HCT116 (cell line): ENCODE results near the gene SLX9. TPM values are rescaled to one million over a fixed set of nuclear protein-coding genes. Genes with fewer than 3 reads are reported as not detected.

ENCODE experiments used
- ATAC-seq: fragments of 200-7000 bp; cut with Tn5 transposase; 2 replicates; pipeline ENCODE4 v1.9.1; 2020; ENCODE audit warnings: mild to moderate bottlenecking, moderate library complexity
- BruUV-seq: library from RNA; stranded (reverse); fragments of 400-500 nt; replicated peaks from 2 replicates; lab custom pipeline; 2021; lab: Mats Ljungman, UMichigan
- CTCF ChIA-PET: fragments of 300-600 bp; sonication (Branson Sonifier 250); formaldehyde crosslinking; loops from one replicate; lab custom pipeline; 2021; ENCODE audit warnings: antibody characterized with exemption; lab: Charles Lee
- POLR2A ChIA-PET: fragments of 300-600, 350-600 bp; sonication (Branson Sonifier 250); formaldehyde crosslinking; loops from one replicate; lab custom pipeline; 2021; ENCODE audit warnings: antibody characterized with exemption; lab: Charles Lee
- RAD21 ChIA-PET, 2 experiments: fragments of 300-600 bp; sonication (Branson Sonifier 250); formaldehyde crosslinking; loops; one replicate each; lab custom pipeline; 2023; ENCODE audit warnings: low total read pairs in 2 of 2; ENCODE audit not compliant: uncharacterized antibody in 2 of 2, unreplicated experiment in 2 of 2, low non-redundant PET in 1 of 2; lab: Charles Lee
- DNase-seq: peaks from one replicate; pipeline ENCODE4 v3.0.0-alpha.2; 2010; ENCODE audit warnings: low read depth, low spot score
- H2AFZ ChIP-seq: fragments of 200-600 bp; shearing (Covaris generic), sonication (generic); 2 replicates; pipeline ENCODE4 v1.6.1; 2017; ENCODE audit warnings: low read depth, mixed run types, mixed read lengths, antibody characterized with exemption, low read length; ENCODE audit not compliant: poor library complexity, severe bottlenecking
- H3K27ac ChIP-seq: 2 replicates; pipeline ENCODE4 v1.5.1; 2012; ENCODE audit warnings: low read depth, low read length
- H3K27me3 ChIP-seq: fragments of 200-600 bp; sonication (generic); 2 replicates; pipeline ENCODE4 v1.6.1; 2016; ENCODE audit warnings: mixed run types, low read length, mixed read lengths; ENCODE audit not compliant: insufficient read depth
- H3K36me3 ChIP-seq, 2 experiments: fragments of 200-500 bp in 1 of 2; fragments of 200-600 bp in 1 of 2; sonication (Bioruptor generic) in 1 of 2; sonication (generic) in 1 of 2; 2 replicates each; pipeline versions ENCODE4 v1.5.1 to v1.6.1; 2014 to 2016; ENCODE audit warnings: low read length in 2 of 2, inconsistent platforms in 1 of 2, mixed read lengths in 1 of 2, mixed run types in 1 of 2; ENCODE audit not compliant: insufficient read depth in 2 of 2, control insufficient read depth in 1 of 2
- H3K4me1 ChIP-seq, 2 experiments: fragments of 200-600 bp in 1 of 2; sonication (generic) in 1 of 2; 2 replicates each; pipeline versions ENCODE4 v1.5.1 to v1.6.1; 2012 to 2017; ENCODE audit warnings: low read length in 2 of 2, inconsistent platforms in 1 of 2, mild to moderate bottlenecking in 1 of 2, mixed read lengths in 1 of 2, mixed run types in 1 of 2, moderate library complexity in 1 of 2; ENCODE audit not compliant: insufficient read depth in 2 of 2, control insufficient read depth in 1 of 2
- H3K4me2 ChIP-seq: fragments of 200-600 bp; sonication (generic); 2 replicates; pipeline ENCODE4 v1.6.1; 2017; ENCODE audit warnings: mixed run types, low read length, mixed read lengths
- H3K4me3 ChIP-seq, 2 experiments: fragments of 200-600 bp in 1 of 2; sonication (generic) in 1 of 2; replicated peaks in 1 of 2; 2 replicates each; pipeline ENCODE4 v1.5.1; 2011 to 2016; ENCODE audit warnings: low read length in 2 of 2, control low read depth in 1 of 2, low read depth in 1 of 2, mild to moderate bottlenecking in 1 of 2, mixed read lengths in 1 of 2, mixed run types in 1 of 2
- H3K79me2 ChIP-seq: fragments of 200-600 bp; sonication (generic); 2 replicates; pipeline ENCODE4 v1.6.1; 2017; ENCODE audit warnings: mild to moderate bottlenecking, mixed run types, low read length, moderate library complexity, mixed read lengths; ENCODE audit not compliant: insufficient read depth
- H3K9ac ChIP-seq: fragments of 200-600 bp; sonication (generic); 2 replicates; pipeline ENCODE4 v1.6.1; 2016; ENCODE audit warnings: low read length, mixed read lengths
- H3K9me2 ChIP-seq: fragments of 200-600 bp; sonication (generic), shearing (Covaris generic); 2 replicates; pipeline ENCODE4 v1.6.1; 2017; ENCODE audit warnings: mixed run types, mild to moderate bottlenecking, moderate library complexity; ENCODE audit not compliant: insufficient read depth
- H3K9me3 ChIP-seq, 2 experiments: fragments of 200-500 bp in 1 of 2; fragments of 200-600 bp in 1 of 2; sonication (Bioruptor generic) in 1 of 2; sonication (generic) in 1 of 2; 2 replicates each; pipeline ENCODE4 v1.6.1; 2014 to 2017; ENCODE audit warnings: low read length in 2 of 2, mixed read lengths in 2 of 2, inconsistent platforms in 1 of 2, low read depth in 1 of 2, mild to moderate bottlenecking in 1 of 2, mixed run types in 1 of 2, moderate library complexity in 1 of 2; ENCODE audit not compliant: control insufficient read depth in 1 of 2, insufficient read depth in 1 of 2
- H4K20me1 ChIP-seq: fragments of 200-600 bp; sonication (generic), shearing (Covaris generic); 2 replicates; pipeline ENCODE4 v1.6.1; 2017; ENCODE audit warnings: mixed run types, mild to moderate bottlenecking, moderate library complexity; ENCODE audit not compliant: insufficient read depth
- CEBPB ChIP-seq: IDR thresholded peaks from 2 replicates; pipeline ENCODE4 v1.6.1; 2012; ENCODE audit warnings: low read depth
- POLR2A ChIP-seq: IDR thresholded peaks from 2 replicates; pipeline ENCODE4 v1.7.0; 2011; ENCODE audit warnings: borderline replicate concordance; ENCODE audit not compliant: insufficient read depth, insufficient read length; ENCODE audit errors: extremely low read depth
- SIN3A ChIP-seq: IDR thresholded peaks from 2 replicates; pipeline ENCODE4 v1.6.1; 2012; ENCODE audit warnings: low read depth
- SP1 ChIP-seq: IDR thresholded peaks from 2 replicates; pipeline ENCODE4 v1.6.1; 2012; ENCODE audit warnings: low read depth
- SRF ChIP-seq: IDR thresholded peaks from 2 replicates; pipeline ENCODE4 v1.6.1; 2012; ENCODE audit warnings: low read depth
- YY1 ChIP-seq: IDR thresholded peaks from 2 replicates; pipeline ENCODE4 v1.6.1; 2011; ENCODE audit warnings: low read length, low read depth, moderate library complexity, mild to moderate bottlenecking; ENCODE audit not compliant: insufficient replicate concordance; ENCODE audit errors: extremely low read depth
- ZNF274 ChIP-seq: fragments of 200-500 bp; sonication (Bioruptor generic); IDR thresholded peaks from 2 replicates; pipeline ENCODE4 v1.6.1; 2014; ENCODE audit warnings: mild to moderate bottlenecking, low read depth, low read length, inconsistent platforms
- intact Hi-C: fragments of 100-400 bp; cut with micrococcal nuclease; formaldehyde crosslinking; loops from 2 replicates; pipeline ENCODE4 v1.10.0; 2022
- total RNA-seq: library from RNA; stranded (reverse); gene quantifications from one replicate; pipeline ENCODE4 v1.2.1, GENCODE V29; 2021; ENCODE audit not compliant: unreplicated experiment
- TF ChIP-seq, protein P1 (sequence below): IDR thresholded peaks from 2 replicates; pipeline ENCODE4 v1.6.1; 2012
- TF ChIP-seq, protein P2 (sequence below), 3 experiments: fragments of 200-600 bp in 1 of 3; sonication (generic) in 1 of 3; IDR thresholded peaks in 2 of 3; conservative IDR thresholded peaks in 1 of 3; 2 replicates each; pipeline ENCODE4 v1.5.1; 2012 to 2017; ENCODE audit warnings: low read depth in 2 of 3, low read length in 2 of 3, antibody characterized with exemption in 1 of 3, borderline replicate concordance in 1 of 3, control low read depth in 1 of 3, mild to moderate bottlenecking in 1 of 3, mixed read lengths in 1 of 3, mixed run types in 1 of 3, moderate library complexity in 1 of 3; ENCODE audit not compliant: insufficient read depth in 1 of 3
- TF ChIP-seq, protein P3 (sequence below): IDR thresholded peaks from 2 replicates; pipeline ENCODE4 v1.6.1; 2012; ENCODE audit warnings: low read depth

SLX9 gene
- total RNA-seq, 1 experiment from 2014 or later: 61.9 TPM

DNA sequence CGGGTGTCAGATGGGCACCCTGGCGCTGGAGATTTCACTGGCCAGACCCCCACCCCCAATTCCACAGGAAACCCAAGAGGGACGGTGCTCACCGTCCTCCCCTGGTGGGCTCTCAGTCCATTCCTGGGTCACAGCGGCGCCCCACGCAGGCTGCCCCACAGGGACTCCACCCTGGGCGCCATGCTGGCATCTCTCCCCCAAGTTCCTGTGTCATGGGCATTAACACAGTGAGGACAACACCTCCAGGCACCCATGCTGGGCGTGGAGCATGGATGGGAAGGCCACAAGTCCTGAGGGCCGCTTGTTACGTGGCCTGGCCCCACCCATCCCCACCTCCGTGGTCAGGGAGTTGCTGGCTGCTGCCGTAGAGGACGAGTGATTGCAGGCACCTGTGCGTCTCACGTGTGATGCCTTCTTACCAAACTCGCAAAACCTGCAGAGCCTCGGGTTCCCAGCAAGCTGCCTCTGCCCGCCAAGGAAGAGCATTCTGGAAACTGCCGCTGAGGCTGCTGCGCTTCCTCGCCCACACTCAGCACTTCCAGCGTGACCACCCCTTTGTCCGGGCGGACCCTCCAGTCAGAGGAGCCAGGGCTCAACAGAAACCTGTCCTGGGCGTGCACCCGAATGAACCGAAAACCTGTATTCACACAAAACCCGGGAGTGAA lies 60.3 kb downstream of the SLX9 start:
- CTCF ChIA-PET: no interaction called here
- H3K9me2 ChIP-seq: no peaks in the 10 kb centered on the region
- intact Hi-C loops: no loop called here
- H3K27me3 ChIP-seq: no peaks in the 10 kb centered on the region
- H3K4me1 ChIP-seq: peaks cover 4 to 22% of the 10 kb centered on the region in 2 experiments; a peak in 3 of 4 replicates
- H3K9me3 ChIP-seq: no peaks in the 10 kb centered on the region
- no peaks in the 10 kb centered on the region for H4K20me1 ChIP-seq
- ATAC-seq (no peak), DNase-seq (no peak)
- POLR2A ChIA-PET: no interaction called here
- no peak overlapping the region for H3K9ac ChIP-seq
- H3K27ac ChIP-seq: no peak overlapping the region
- TF ChIP-seq, protein P1, sequence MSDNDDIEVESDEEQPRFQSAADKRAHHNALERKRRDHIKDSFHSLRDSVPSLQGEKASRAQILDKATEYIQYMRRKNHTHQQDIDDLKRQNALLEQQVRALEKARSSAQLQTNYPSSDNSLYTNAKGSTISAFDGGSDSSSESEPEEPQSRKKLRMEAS: no peak
- TF ChIP-seq SRF (no peak), YY1 (no peak), POLR2A (no peak), SIN3A (no peak), ZNF274 (no peak), CEBPB (no peak), SP1 (no peak)
- TF ChIP-seq, protein P2, sequence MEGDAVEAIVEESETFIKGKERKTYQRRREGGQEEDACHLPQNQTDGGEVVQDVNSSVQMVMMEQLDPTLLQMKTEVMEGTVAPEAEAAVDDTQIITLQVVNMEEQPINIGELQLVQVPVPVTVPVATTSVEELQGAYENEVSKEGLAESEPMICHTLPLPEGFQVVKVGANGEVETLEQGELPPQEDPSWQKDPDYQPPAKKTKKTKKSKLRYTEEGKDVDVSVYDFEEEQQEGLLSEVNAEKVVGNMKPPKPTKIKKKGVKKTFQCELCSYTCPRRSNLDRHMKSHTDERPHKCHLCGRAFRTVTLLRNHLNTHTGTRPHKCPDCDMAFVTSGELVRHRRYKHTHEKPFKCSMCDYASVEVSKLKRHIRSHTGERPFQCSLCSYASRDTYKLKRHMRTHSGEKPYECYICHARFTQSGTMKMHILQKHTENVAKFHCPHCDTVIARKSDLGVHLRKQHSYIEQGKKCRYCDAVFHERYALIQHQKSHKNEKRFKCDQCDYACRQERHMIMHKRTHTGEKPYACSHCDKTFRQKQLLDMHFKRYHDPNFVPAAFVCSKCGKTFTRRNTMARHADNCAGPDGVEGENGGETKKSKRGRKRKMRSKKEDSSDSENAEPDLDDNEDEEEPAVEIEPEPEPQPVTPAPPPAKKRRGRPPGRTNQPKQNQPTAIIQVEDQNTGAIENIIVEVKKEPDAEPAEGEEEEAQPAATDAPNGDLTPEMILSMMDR (IDR thresholded peaks at IDR 0.05 in 2 of 3, conservative IDR thresholded peaks at IDR 0.05 in 1 of 3; ENCODE audit: borderline replicate concordance in 1 of 3, insufficient read depth in 1 of 3, low read depth in 2 of 3, low read length in 2 of 3): no peak
- TF ChIP-seq, protein P3, sequence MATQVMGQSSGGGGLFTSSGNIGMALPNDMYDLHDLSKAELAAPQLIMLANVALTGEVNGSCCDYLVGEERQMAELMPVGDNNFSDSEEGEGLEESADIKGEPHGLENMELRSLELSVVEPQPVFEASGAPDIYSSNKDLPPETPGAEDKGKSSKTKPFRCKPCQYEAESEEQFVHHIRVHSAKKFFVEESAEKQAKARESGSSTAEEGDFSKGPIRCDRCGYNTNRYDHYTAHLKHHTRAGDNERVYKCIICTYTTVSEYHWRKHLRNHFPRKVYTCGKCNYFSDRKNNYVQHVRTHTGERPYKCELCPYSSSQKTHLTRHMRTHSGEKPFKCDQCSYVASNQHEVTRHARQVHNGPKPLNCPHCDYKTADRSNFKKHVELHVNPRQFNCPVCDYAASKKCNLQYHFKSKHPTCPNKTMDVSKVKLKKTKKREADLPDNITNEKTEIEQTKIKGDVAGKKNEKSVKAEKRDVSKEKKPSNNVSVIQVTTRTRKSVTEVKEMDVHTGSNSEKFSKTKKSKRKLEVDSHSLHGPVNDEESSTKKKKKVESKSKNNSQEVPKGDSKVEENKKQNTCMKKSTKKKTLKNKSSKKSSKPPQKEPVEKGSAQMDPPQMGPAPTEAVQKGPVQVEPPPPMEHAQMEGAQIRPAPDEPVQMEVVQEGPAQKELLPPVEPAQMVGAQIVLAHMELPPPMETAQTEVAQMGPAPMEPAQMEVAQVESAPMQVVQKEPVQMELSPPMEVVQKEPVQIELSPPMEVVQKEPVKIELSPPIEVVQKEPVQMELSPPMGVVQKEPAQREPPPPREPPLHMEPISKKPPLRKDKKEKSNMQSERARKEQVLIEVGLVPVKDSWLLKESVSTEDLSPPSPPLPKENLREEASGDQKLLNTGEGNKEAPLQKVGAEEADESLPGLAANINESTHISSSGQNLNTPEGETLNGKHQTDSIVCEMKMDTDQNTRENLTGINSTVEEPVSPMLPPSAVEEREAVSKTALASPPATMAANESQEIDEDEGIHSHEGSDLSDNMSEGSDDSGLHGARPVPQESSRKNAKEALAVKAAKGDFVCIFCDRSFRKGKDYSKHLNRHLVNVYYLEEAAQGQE: no peak
- no TSS peak for BruUV-seq
- H3K79me2 ChIP-seq: no peaks in the 10 kb centered on the region
- RAD21 ChIA-PET: no interaction called here
- no peak overlapping the region for H2AFZ ChIP-seq
- no peak overlapping the region for H3K4me3 ChIP-seq
- H3K4me2 ChIP-seq: no peak overlapping the region
- H3K36me3 ChIP-seq: no peaks in the 10 kb centered on the region
